IPS-18a (cell line): ENCODE data around the gene HHIP.

Source experiments
- H3K27ac ChIP-seq: one replicate; pipeline ENCODE4 v1.5.1; 2013; ENCODE audit warnings: low read length
- H3K27me3 ChIP-seq: one replicate; pipeline ENCODE4 v1.6.1; 2013; ENCODE audit warnings: mild to moderate bottlenecking, low read length; ENCODE audit not compliant: control insufficient read depth, insufficient read depth
- H3K36me3 ChIP-seq: one replicate; pipeline ENCODE4 v1.6.1; 2013; ENCODE audit warnings: low read depth, low read length; ENCODE audit not compliant: control insufficient read depth
- H3K4me1 ChIP-seq: one replicate; pipeline ENCODE4 v1.6.1; 2013; ENCODE audit warnings: low read depth, low read length; ENCODE audit not compliant: control insufficient read depth
- H3K4me3 ChIP-seq: one replicate; pipeline ENCODE4 v1.5.1; 2013; ENCODE audit warnings: low read length
- H3K9ac ChIP-seq: one replicate; pipeline ENCODE4 v1.6.1; 2013; ENCODE audit warnings: mild to moderate bottlenecking, low read length, moderate library complexity
- H3K9me3 ChIP-seq: one replicate; pipeline ENCODE4 v1.6.1; 2013; ENCODE audit warnings: low read depth, low read length; ENCODE audit not compliant: control insufficient read depth

The HHIP gene

DNA sequence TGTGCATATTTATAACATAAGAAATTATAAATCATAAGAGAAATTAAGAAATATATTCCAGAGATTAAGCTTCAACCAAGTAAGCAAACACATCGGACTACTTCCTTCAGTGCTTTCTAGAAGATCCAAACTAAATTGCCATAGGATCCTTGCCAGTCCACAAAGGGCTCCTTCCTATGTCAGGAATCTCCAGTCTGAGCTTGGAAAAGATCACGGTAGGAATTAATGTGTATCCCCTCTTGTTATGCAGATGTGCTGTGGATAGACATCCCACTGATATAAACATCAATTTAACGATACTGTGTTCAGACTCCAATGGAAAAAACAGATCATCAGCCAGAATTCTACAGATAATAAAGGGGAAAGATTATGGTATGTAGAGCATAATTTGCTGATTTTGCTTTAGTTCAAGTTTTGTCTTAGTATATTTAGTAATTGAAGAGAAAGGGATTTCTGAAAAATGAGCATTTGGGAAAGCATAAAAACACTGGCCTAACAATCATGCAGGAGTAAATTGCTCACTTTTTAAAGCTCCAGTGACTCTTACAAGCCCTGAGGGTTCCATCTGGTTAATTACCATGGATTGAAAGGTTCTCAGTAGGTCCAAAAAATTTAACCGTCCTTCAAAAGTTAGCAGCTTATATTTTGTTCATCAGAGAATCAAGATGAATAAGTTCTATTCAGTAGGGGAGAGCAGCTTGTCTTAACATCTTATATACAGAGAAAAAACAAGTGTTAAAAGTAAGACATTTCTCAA lies 65.9 kb downstream of the HHIP start:
- Histone ChIP-seq H3K27me3 (no peaks in the 10 kb centered on the region), H3K36me3 (no peaks in the 10 kb centered on the region), H3K9me3 (no peaks in the 10 kb centered on the region), H3K27ac (no peak overlapping the region), H3K4me3 (no peak overlapping the region), H3K9ac (no peak overlapping the region), H3K4me1 (peaks cover 4% of the 10 kb centered on the region)

DNA sequence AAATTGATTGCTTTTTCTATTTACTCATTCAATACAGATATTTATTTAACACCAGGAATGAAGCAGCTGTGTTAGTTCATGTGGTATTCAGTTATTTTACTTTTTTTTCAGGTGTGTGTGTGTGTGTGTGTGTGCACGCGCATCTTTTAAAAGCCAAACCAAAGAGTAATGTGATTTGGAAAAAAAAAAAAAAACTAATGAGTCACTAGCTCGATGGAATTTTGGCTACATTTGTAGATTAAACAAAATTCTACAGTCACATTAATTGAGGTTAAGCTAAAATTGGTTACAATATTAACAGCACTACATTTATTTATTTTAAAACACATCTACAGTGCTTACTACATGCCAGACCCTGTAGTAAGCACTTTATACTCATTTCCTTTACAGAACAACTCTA lies 66.8 kb downstream of the HHIP start:
- Histone ChIP-seq H3K9me3 (no peaks in the 10 kb centered on the region), H3K4me1 (peaks cover 4% of the 10 kb centered on the region), H3K9ac (no peak overlapping the region), H3K27ac (no peak overlapping the region), H3K36me3 (no peaks in the 10 kb centered on the region), H3K27me3 (no peaks in the 10 kb centered on the region), H3K4me3 (no peak overlapping the region)

DNA sequence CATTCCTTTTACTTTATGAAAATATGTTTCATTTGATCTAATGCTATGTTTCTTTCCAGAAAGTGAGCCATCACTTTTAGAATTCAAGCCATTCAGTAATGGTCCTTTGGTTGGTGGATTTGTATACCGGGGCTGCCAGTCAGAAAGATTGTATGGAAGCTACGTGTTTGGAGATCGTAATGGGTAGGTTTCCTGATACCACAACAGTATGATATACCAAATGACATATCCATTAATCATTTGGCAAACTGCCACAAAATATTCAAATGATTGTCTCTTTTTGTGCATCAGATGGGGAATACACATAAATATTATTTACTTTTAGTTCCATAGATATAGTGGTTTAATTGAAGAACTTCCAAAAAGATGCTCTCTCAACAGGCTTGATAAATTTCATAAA lies 68.2 kb downstream of the HHIP start:
- no peak overlapping the region for H3K4me3 ChIP-seq
- H3K36me3 ChIP-seq = no peaks in the 10 kb centered on the region

DNA sequence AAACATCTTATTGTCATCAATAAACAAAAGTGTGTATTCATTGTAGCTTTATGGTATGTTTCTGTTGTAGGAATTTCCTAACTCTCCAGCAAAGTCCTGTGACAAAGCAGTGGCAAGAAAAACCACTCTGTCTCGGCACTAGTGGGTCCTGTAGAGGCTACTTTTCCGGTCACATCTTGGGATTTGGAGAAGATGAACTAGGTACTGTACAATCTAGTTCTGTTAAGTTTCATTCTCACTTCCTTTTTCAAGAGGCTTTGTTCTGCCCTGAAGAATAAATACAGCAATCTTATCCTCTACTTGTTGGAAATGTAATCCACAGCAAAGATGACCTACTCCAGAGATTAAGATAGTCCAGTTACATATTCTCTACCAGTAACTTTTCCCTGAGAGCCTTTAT lies 69.3 kb downstream of the HHIP start:
- H3K36me3 ChIP-seq = no peaks in the 10 kb centered on the region
- H3K9ac ChIP-seq = no peak overlapping the region
- H3K9me3 ChIP-seq = no peaks in the 10 kb centered on the region
- peaks cover 4% of the 10 kb centered on the region for H3K4me1 ChIP-seq
- no peak overlapping the region for H3K4me3 ChIP-seq
- no peak overlapping the region for H3K27ac ChIP-seq
- H3K27me3 ChIP-seq = no peaks in the 10 kb centered on the region

More for the DNA sequence above, 68.2 kb downstream of the HHIP start:
- Histone ChIP-seq H3K9ac (no peak overlapping the region), H3K4me1 (peaks cover 4% of the 10 kb centered on the region), H3K27ac (no peak overlapping the region), H3K27me3 (no peaks in the 10 kb centered on the region), H3K9me3 (no peaks in the 10 kb centered on the region)

DNA sequence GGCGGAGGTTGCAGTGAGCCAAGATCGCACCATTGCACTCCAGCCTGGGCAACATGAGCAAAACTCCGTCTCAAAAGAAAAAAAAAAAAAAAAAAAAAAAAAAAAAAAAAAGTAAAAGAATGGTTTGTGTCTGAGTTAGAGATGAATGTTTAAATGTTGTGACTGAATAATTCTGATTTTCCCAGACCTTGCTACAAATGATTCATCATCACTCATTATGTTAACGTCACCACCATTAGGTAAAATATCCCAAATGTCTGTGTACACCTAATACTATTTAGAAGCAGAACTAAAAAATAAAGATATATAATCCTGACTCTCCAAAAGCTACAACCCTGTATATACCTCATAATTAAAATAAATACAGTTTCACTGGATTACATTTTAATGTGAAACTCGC lies 70.8 kb downstream of the HHIP start:
- H3K9me3 ChIP-seq = no peaks in the 10 kb centered on the region
- H3K27ac ChIP-seq = no peak overlapping the region

DNA sequence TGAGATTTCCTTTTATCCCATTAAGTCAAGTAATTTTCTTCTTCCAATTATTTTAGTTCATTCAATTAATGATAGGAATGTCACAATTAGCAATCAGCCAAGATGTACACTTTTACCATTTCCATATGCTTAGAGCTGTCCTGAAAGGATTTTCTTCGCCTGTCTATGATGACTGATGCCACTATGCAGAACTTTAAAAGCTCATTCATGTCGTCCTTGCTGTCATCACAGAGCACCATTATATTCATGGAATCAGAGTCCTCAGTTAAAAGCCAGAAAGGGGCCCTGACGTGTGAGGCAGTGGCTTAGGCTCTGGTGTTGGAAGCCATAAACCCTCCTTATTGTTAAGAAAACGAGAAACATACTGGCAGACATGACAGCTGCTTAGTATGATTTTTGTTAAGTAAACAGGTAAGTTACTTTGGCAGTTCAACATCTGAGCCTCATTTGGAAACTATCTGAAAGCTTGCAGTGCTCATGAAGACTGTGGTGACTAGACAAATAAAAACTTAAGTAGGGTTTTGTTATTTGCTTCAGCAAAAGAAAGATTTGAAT lies 73.1 kb downstream of the HHIP start:
- H3K9ac ChIP-seq = no peak overlapping the region
- no peaks in the 10 kb centered on the region for H3K36me3 ChIP-seq
- H3K4me3 ChIP-seq = no peak overlapping the region
- no peaks in the 10 kb centered on the region for H3K9me3 ChIP-seq
- no peaks in the 10 kb centered on the region for H3K4me1 ChIP-seq
- no peak overlapping the region for H3K27ac ChIP-seq
- no peaks in the 10 kb centered on the region for H3K27me3 ChIP-seq

More for the DNA sequence above, 70.8 kb downstream of the HHIP start:
- Histone ChIP-seq H3K4me3 (no peak overlapping the region), H3K27me3 (no peaks in the 10 kb centered on the region), H3K9ac (no peak overlapping the region), H3K4me1 (peaks cover 2% of the 10 kb centered on the region), H3K36me3 (no peaks in the 10 kb centered on the region)

DNA sequence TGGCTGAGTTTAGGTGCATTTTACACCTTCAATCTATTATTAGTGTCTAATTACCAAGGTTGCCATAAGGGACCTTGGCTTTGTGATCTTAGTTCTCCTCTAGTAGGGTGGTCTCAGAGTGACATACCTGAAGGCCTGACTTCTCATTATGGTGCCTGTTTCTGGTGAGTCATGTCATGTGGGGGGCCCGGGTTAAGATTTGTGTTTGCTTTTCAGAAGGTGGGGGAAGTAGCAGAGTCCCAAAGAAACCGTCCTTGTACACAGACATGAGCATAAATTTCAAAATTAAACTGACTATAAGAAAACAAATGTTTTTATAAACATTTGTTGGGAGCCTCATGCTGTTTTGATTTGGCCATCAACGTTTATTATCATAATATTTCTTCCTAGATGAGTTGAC lies 74.5 kb downstream of the HHIP start:
- H3K27me3 ChIP-seq = no peaks in the 10 kb centered on the region
- H3K36me3 ChIP-seq = no peaks in the 10 kb centered on the region
- H3K9ac ChIP-seq = no peak overlapping the region
- no peaks in the 10 kb centered on the region for H3K4me1 ChIP-seq
- no peak overlapping the region for H3K4me3 ChIP-seq
- no peak overlapping the region for H3K27ac ChIP-seq
- H3K9me3 ChIP-seq = no peaks in the 10 kb centered on the region

DNA sequence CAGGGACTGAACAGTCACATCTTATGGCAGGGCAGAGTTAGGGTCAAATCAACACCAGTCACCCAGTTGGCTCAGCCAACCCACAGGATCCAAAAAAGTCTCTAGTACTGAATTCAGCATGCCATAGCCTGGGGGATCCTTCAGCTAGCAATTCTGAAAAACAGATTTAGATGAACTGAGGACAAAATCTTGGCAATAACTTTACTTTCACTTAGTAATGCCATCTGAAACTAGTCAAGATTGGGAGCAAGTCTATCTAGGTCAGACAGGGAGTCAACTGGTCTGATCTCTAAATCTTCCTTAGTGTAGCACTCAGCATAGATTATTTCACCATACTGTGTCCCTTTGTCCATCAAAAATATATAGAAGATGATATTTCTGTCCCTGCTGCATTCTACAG lies 76.0 kb downstream of the HHIP start:
- H3K4me3 ChIP-seq = no peak overlapping the region
- no peak overlapping the region for H3K27ac ChIP-seq
- no peaks in the 10 kb centered on the region for H3K36me3 ChIP-seq

GRCh38 chr4:144723471-144723870 lies 77.5 kb downstream of the HHIP start:
- no peaks in the 10 kb centered on the region for H3K36me3 ChIP-seq
- H3K27me3 ChIP-seq = no peaks in the 10 kb centered on the region
- no peaks in the 10 kb centered on the region for H3K4me1 ChIP-seq
- no peak overlapping the region for H3K4me3 ChIP-seq
- no peak overlapping the region for H3K9ac ChIP-seq
- H3K27ac ChIP-seq = no peak overlapping the region
- no peaks in the 10 kb centered on the region for H3K9me3 ChIP-seq

More for the DNA sequence above, 76.0 kb downstream of the HHIP start:
- Histone ChIP-seq H3K9me3 (no peaks in the 10 kb centered on the region), H3K27me3 (no peaks in the 10 kb centered on the region), H3K9ac (no peak overlapping the region), H3K4me1 (no peaks in the 10 kb centered on the region)

DNA sequence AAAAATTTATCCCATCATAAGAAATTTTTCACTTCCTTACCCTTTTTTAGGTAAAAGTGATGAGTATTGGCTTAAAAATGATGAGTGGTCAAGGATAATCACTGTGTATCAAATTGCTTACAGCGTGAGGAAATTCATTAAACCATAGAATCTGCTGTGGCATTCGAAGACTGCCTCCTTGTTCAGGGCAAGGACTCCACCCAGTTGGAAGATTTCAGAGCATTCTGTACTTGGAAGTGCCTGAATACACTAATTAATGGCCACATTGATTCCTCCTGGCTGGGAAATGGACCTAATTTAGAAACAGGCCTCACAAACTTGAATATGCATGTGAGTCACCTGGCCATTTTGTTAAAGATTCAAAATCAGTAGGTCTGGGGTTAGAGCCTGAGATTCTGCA lies 83.2 kb downstream of the HHIP start:
- Histone ChIP-seq H3K27ac (no peak overlapping the region), H3K9me3 (no peaks in the 10 kb centered on the region), H3K36me3 (no peaks in the 10 kb centered on the region)

GRCh38 chr4:144732584-144733428 lies 86.8 kb downstream of the HHIP start:
- H3K36me3 ChIP-seq = no peaks in the 10 kb centered on the region
- H3K4me1 ChIP-seq = peaks cover 9% of the 10 kb centered on the region
- H3K9ac ChIP-seq = no peak overlapping the region
- no peaks in the 10 kb centered on the region for H3K27me3 ChIP-seq
- no peak overlapping the region for H3K4me3 ChIP-seq
- H3K27ac ChIP-seq = no peak overlapping the region
- H3K9me3 ChIP-seq = no peaks in the 10 kb centered on the region

More for the DNA sequence above, 83.2 kb downstream of the HHIP start:
- peaks cover 3% of the 10 kb centered on the region for H3K4me1 ChIP-seq
- no peak overlapping the region for H3K9ac ChIP-seq
- no peak overlapping the region for H3K4me3 ChIP-seq
- H3K27me3 ChIP-seq = no peaks in the 10 kb centered on the region
